Lower leg skin (tissue), 4 donors: ENCODE measurements around the gene LTBP2. TPM values are rescaled to one million over a fixed set of nuclear protein-coding genes. Genes with fewer than 3 reads are reported as not detected.

Source experiments
- DNase-seq, 2 donors: peaks; one replicate each; pipeline ENCODE4 v3.0.0-alpha.2; 2019; ENCODE audit warnings: low spot score in 2 of 2
- H3K4me3 ChIP-seq: fragments of 200-600 bp; sonication (generic); 2 replicates; pipeline ENCODE4 v1.5.1; 2017; ENCODE audit warnings: mild to moderate bottlenecking, low read depth; ENCODE audit not compliant: poor library complexity, severe bottlenecking
- POLR2A ChIP-seq, 2 donors: fragments of 450-650 bp; IDR thresholded peaks; one replicate each; pipeline ENCODE4 v1.6.1; 2016 to 2017; ENCODE audit warnings: antibody characterized with exemption in 2 of 2, mild to moderate bottlenecking in 1 of 2, moderate library complexity in 1 of 2
- WGBS, 2 donors: methylation state at CpG; one replicate each; pipeline ENCODE4 v1.1.5; 2018; 5-methylcytosine and 5-hydroxymethylcytosine counted together
- intact Hi-C: fragments of 100-400 bp; cut with DNase I; formaldehyde crosslinking; loops from one replicate; pipeline ENCODE4 v1.15.0; 2023; ENCODE audit warnings: low total_unique reads
- total RNA-seq, 4 donors: library from RNA; depleted of rRNA; stranded (reverse); fragments of >200 nt; gene quantifications; one replicate each; pipeline ENCODE4 v1.1.0, GENCODE V29; 2016
- TF ChIP-seq, protein P1 (sequence below), 3 donors: fragments of 450-650 bp; IDR thresholded peaks; one replicate each; pipeline ENCODE4 v1.5.1; 2016; ENCODE audit warnings: antibody characterized with exemption in 3 of 3, mild to moderate bottlenecking in 3 of 3, moderate library complexity in 2 of 3

Gene LTBP2
- total RNA-seq, 4 donors from 2014 or later = 13.7 to 39.3 (median 25.9) TPM

DNA sequence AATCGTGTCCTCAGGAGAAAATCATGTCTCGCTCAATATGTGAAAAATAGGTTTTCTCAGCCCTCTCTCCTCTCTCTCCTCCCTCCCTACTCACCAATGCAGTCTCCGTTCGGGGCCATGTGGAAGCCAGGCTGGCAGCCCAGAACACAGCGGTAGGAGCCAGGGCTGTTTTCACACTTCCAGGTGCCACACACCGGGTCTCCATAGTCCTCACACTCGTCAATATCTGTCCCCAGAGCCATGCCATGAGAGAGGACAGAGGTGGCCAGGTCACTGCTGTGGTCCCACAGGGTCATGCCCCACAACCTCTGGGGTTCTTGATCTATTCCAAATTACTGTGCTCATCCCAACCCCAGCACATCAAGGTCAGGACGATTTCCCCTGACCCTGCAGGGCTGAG lies 105.0 kb downstream of the LTBP2 start:
- TF ChIP-seq, protein P1, sequence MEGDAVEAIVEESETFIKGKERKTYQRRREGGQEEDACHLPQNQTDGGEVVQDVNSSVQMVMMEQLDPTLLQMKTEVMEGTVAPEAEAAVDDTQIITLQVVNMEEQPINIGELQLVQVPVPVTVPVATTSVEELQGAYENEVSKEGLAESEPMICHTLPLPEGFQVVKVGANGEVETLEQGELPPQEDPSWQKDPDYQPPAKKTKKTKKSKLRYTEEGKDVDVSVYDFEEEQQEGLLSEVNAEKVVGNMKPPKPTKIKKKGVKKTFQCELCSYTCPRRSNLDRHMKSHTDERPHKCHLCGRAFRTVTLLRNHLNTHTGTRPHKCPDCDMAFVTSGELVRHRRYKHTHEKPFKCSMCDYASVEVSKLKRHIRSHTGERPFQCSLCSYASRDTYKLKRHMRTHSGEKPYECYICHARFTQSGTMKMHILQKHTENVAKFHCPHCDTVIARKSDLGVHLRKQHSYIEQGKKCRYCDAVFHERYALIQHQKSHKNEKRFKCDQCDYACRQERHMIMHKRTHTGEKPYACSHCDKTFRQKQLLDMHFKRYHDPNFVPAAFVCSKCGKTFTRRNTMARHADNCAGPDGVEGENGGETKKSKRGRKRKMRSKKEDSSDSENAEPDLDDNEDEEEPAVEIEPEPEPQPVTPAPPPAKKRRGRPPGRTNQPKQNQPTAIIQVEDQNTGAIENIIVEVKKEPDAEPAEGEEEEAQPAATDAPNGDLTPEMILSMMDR (IDR thresholded peaks at IDR 0.05) = no peak
- no peak for TF ChIP-seq POLR2A (IDR thresholded peaks at IDR 0.05)
- intact Hi-C loops = loop anchor here (10.0 kb wide), 1 partner anchor 98 kb away; no protein-coding TSS in a partner anchor
- DNase-seq = peak in 1 of 2 donors; percentile 74
- 77 to 80% methylated on average over 8 of the region's 8 CpGs for WGBS, 2 donors
- no peak overlapping the region for H3K4me3 ChIP-seq

DNA sequence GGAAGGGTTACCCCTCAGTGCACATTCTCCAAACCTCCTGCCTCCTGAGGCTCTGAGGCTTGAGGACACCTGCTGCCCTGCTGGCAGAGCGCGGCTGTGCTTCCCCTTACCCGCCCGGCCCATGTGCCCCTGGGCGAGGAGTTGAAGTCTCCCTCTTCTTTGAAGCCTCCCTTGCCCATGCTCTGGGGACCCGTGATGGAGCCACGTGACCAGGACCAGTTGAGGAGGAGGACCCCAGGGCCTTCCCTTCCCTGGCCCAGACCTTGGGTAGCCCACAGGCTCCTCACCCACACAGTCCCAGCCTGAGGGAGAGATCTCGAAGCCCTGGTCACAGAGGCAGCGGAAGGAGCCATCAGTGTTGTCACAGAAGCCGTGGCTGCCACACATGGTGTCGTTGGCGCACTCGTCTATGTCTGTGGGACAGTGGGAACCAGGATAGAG lies 105.6 kb downstream of the LTBP2 start:
- TF ChIP-seq, protein P1 (IDR thresholded peaks at IDR 0.05) = no peak
- TF ChIP-seq POLR2A (IDR thresholded peaks at IDR 0.05) = no peak
- WGBS, 2 donors = 91 to 92% methylated on average over 11 to 13 of the region's 13 CpGs
- DNase-seq = peak in 1 of 2 donors; percentile 82
- intact Hi-C loops = loop anchor here (10.0 kb wide), 1 partner anchor 98 kb away; no protein-coding TSS in a partner anchor
- no peak overlapping the region for H3K4me3 ChIP-seq

DNA sequence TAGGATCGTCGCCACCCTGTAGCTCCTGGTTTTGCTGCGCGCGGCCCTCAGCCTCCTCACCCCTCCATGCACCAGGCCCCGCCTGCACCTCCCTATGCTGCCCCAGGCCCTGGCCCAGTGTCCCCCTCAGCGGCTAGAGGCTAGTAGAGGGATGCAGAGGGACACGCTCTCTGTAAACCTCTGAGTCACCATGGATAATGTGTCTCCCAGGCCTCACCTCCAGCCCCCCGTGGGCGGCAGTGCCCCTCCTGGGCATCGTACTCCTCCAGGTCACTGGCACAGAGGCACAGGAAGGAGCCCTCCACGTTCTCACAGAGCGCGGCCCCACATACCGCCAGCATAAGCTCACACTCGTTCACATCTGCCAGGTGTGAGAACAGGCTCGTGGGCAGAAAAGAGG lies 106.2 kb downstream of the LTBP2 start:
- intact Hi-C loops = loop anchor here (10.0 kb wide), 1 partner anchor 99 kb away; no protein-coding TSS in a partner anchor
- peak in 1 of 2 donors; percentile 80 for DNase-seq
- 84 to 86% methylated on average over 16 to 17 of the region's 17 CpGs for WGBS, 2 donors
- TF ChIP-seq POLR2A (IDR thresholded peaks at IDR 0.05) = no peak
- TF ChIP-seq, protein P1 (IDR thresholded peaks at IDR 0.05) = no peak
- H3K4me3 ChIP-seq = no peak overlapping the region

DNA sequence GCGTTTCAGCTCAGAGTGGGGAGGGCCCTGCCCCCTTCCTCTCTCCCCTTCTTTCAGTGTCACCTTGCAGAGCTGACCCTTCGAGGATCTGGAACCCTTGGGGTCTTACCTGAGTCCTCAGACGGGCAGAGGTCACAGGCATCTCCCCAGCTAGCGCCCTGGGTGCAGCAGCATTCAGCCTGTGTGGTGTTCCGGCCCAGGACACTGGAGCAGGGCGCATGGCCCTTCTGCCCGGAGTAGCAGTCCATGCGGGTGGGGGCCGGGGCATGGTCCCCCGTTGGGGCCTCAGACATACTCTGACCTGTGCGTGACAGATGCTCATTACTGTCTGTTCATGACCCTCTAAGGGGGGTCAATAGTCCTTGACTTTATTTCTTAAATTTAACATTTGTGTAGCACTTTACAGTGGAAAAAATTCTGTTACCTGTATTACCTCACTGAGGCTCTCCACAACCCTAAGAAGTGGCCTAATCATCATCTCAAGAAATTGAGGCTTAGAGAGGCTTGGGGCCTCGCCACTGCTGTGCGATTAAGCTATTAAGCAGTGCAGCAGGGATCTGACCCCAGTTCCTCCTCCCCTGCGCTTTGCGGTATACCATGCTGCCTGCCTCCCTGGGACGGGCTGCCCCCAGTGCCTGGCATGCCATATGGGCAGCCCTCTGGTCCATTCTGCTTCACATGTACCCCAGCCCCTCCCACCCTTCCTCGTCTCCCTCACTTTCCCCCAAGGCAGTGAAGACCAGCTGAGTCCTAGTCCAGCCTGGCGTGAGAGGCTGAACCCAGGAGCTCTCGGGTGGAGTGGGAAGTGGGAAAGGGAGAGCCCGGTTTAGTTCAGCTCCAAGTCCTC lies 106.9 kb downstream of the LTBP2 start:
- WGBS, 2 donors = 92 to 93% methylated on average over 18 to 20 of the region's 20 CpGs
- peak in 1 of 2 donors; percentile 83 for DNase-seq
- no peak overlapping the region for H3K4me3 ChIP-seq
- TF ChIP-seq POLR2A (IDR thresholded peaks at IDR 0.05) = no peak
- TF ChIP-seq, protein P1 (IDR thresholded peaks at IDR 0.05) = no peak
- intact Hi-C loops = loop anchor here (10.0 kb wide), 1 partner anchor 100 kb away; no protein-coding TSS in a partner anchor

DNA sequence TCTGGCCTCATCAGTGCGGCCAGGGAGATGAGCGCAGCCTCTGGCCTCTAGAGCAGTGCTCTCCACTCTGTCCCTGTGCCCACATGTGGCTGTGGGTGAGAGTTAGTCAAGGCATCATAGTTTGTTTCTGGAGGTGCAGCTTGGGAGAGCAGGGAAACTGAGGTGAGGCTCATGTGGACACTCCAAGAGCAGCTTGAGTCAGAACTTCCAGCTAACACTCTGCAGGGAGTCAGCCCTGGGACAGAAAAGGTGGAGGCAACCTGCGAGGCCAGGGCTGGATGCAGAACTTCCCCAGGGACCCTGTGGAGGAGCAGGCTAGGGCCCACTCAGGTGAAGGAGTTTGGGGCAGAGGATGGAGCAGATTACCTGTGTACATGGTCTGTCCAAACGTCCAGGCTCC lies 107.6 kb downstream of the LTBP2 start:
- H3K4me3 ChIP-seq = no peak overlapping the region
- DNase-seq = peak in 1 of 2 donors; percentile 64
- WGBS, 2 donors = 85 to 95% methylated on average over 4 of the region's 4 CpGs
- TF ChIP-seq POLR2A (IDR thresholded peaks at IDR 0.05) = no peak
- TF ChIP-seq, protein P1 (IDR thresholded peaks at IDR 0.05) = no peak
- intact Hi-C loops = loop anchor here (10.0 kb wide), 1 partner anchor 100 kb away; no protein-coding TSS in a partner anchor
